Endothelial cell of umbilical vein (primary cell): ENCODE measurements around the gene RNF175. TPM values are rescaled to one million over a fixed set of nuclear protein-coding genes. Genes with fewer than 3 reads are reported as not detected.

Experiments used
- BruUV-seq: library from RNA; stranded (reverse); fragments of 400-500 nt; replicated peaks from 2 replicates; lab custom pipeline; 2021; lab: Mats Ljungman, UMichigan
- CTCF ChIA-PET: fragments of 300-600, 350-600 bp; sonication (Branson Sonifier 250); formaldehyde crosslinking; loops from one replicate; lab custom pipeline; 2021; ENCODE audit warnings: antibody characterized with exemption, inconsistent platforms; lab: Charles Lee
- POLR2A ChIA-PET: fragments of 300-600, 350-600 bp; sonication (Branson Sonifier 250); formaldehyde crosslinking; loops from one replicate; lab custom pipeline; 2021; ENCODE audit warnings: antibody characterized with exemption, inconsistent platforms; lab: Charles Lee
- DNase-seq: peaks from one replicate; pipeline ENCODE4 v3.0.0-alpha.2; 2011; ENCODE audit warnings: low read depth, low spot score
- FAIRE-seq: peaks from 2 replicates; lab custom pipeline; 2011; peaks lifted over from hg19 to GRCh38; lab: Jason Lieb, UNC
- H2AFZ ChIP-seq: 2 replicates; pipeline ENCODE4 v1.6.0; 2012; ENCODE audit warnings: low read depth, low read length, control low read depth, inconsistent platforms
- H3K27ac ChIP-seq: 2 replicates; pipeline ENCODE4 v1.5.1; 2011; ENCODE audit warnings: low read depth, mild to moderate bottlenecking, control low read depth, low read length, moderate library complexity; ENCODE audit not compliant: insufficient read depth
- H3K27me3 ChIP-seq, 2 experiments: 2 replicates each; pipeline versions ENCODE4 v1.6.0 to v1.6.1; 2011; ENCODE audit warnings: low read length in 2 of 2, mixed read lengths in 1 of 2; ENCODE audit not compliant: control insufficient read depth in 2 of 2, insufficient read depth in 2 of 2
- H3K36me3 ChIP-seq, 2 experiments: 2 replicates in 1 of 2; 3 replicates in 1 of 2; pipeline ENCODE4 v1.5.1; 2011; ENCODE audit warnings: low read length in 2 of 2, mild to moderate bottlenecking in 1 of 2, moderate library complexity in 1 of 2; ENCODE audit not compliant: control insufficient read depth in 2 of 2, insufficient read depth in 2 of 2; ENCODE audit errors: extremely low read depth in 1 of 2
- H3K4me1 ChIP-seq: 3 replicates; pipeline ENCODE4 v1.5.1; 2011; ENCODE audit warnings: mild to moderate bottlenecking, low read length; ENCODE audit not compliant: control insufficient read depth, insufficient read depth; ENCODE audit errors: extremely low read depth
- H3K4me2 ChIP-seq: 2 replicates; pipeline ENCODE4 v1.6.1; 2011; ENCODE audit warnings: low read length, control low read depth, mixed read lengths; ENCODE audit not compliant: insufficient read depth
- H3K4me3 ChIP-seq, 3 experiments: fragments of 200-600 bp in 1 of 3; sonication (generic), shearing (Covaris generic) in 1 of 3; replicated peaks in 1 of 3; 2 replicates each; pipeline ENCODE4 v1.5.1; 2011 to 2016; ENCODE audit warnings: control low read depth in 3 of 3, low read length in 3 of 3, mild to moderate bottlenecking in 2 of 3, inconsistent platforms in 1 of 3, low read depth in 1 of 3, moderate library complexity in 1 of 3; ENCODE audit not compliant: insufficient read depth in 1 of 3
- H3K79me2 ChIP-seq: 2 replicates; pipeline ENCODE4 v1.6.0; 2012; ENCODE audit warnings: low read length, inconsistent platforms; ENCODE audit not compliant: control insufficient read depth, insufficient read depth
- H3K9ac ChIP-seq: replicated peaks from 2 replicates; pipeline ENCODE3; 2011; ENCODE audit warnings: low read length, control low read depth; ENCODE audit not compliant: insufficient read depth; ENCODE audit errors: extremely low read depth
- H3K9me1 ChIP-seq: replicated peaks from 3 replicates; pipeline ENCODE4 v1.6.0; 2011; ENCODE audit warnings: mild to moderate bottlenecking, low read length; ENCODE audit not compliant: control insufficient read depth, insufficient read depth; ENCODE audit errors: extremely low read depth
- H3K9me3 ChIP-seq: replicated peaks from 2 replicates; pipeline ENCODE4 v1.5.1; 2012; ENCODE audit warnings: low read length, inconsistent platforms; ENCODE audit not compliant: control insufficient read depth, insufficient read depth
- H4K20me1 ChIP-seq: replicated peaks from 2 replicates; pipeline ENCODE3; 2011; ENCODE audit warnings: mild to moderate bottlenecking, low read length; ENCODE audit not compliant: control insufficient read depth, insufficient read depth; ENCODE audit errors: extremely low read depth
- CTCF ChIP-seq, 2 donors: IDR thresholded peaks; 1 replicate in 1 of 2; 2 replicates in 1 of 2; pipeline ENCODE4 v1.5.1; 2011; ENCODE audit warnings: low read length in 2 of 2, mild to moderate bottlenecking in 2 of 2, moderate library complexity in 2 of 2, control low read depth in 1 of 2, inconsistent platforms in 1 of 2, low read depth in 1 of 2; ENCODE audit not compliant: insufficient read depth in 1 of 2; ENCODE audit errors: extremely low read depth in 1 of 2
- EZH2 ChIP-seq: IDR thresholded peaks from 2 replicates; pipeline ENCODE4 v1.6.1; 2012; ENCODE audit warnings: borderline replicate concordance, low read depth, mild to moderate bottlenecking, moderate library complexity, low read length, inconsistent platforms; ENCODE audit not compliant: severe bottlenecking
- FOS ChIP-seq: IDR thresholded peaks from 2 replicates; pipeline ENCODE4 v1.6.1; 2011; ENCODE audit warnings: mild to moderate bottlenecking, low read length, moderate library complexity, borderline replicate concordance; ENCODE audit not compliant: insufficient read depth
- GATA2 ChIP-seq: IDR thresholded peaks from 2 replicates; pipeline ENCODE4 v1.7.0; 2011; ENCODE audit warnings: low read depth, mild to moderate bottlenecking, moderate library complexity, mixed read lengths, low read length; ENCODE audit not compliant: insufficient read length, insufficient read depth
- JUN ChIP-seq: IDR thresholded peaks from 2 replicates; pipeline ENCODE4 v1.6.1; 2011; ENCODE audit warnings: borderline replicate concordance, low read depth; ENCODE audit not compliant: insufficient read length, insufficient read depth
- MYC ChIP-seq: IDR thresholded peaks from one replicate; pipeline ENCODE4 v1.6.1; 2011; ENCODE audit warnings: mild to moderate bottlenecking, low read depth, low read length
- POLR2A ChIP-seq: IDR thresholded peaks from 2 replicates; pipeline ENCODE4 v1.6.1; 2012; ENCODE audit warnings: low read depth, mild to moderate bottlenecking, control low read depth, low read length
- POLR2AphosphoS5 ChIP-seq: IDR thresholded peaks from 2 replicates; pipeline ENCODE4 v1.6.1; 2012; ENCODE audit warnings: low read depth, mild to moderate bottlenecking, control low read depth, low read length, moderate library complexity; ENCODE audit not compliant: insufficient read depth
- dilution Hi-C: fragments of 300-500 bp; cut with MboI; formaldehyde crosslinking; loops from one replicate; pipeline ENCODE4 v1.15.0; 2019; ENCODE audit warnings: low sequenced_read_pairs; ENCODE audit not compliant: extremely low pct_ligation_motif_present
- intact Hi-C: fragments of 100-400 bp; cut with micrococcal nuclease; formaldehyde crosslinking; loops from one replicate; pipeline ENCODE4 v1.10.0; 2022
- polyA plus RNA-seq, 4 experiments: library from polyadenylated mRNA; depleted of rRNA in 3 of 4; stranded (reverse) in 3 of 4; unstranded in 1 of 4; fragments of >200 nt; gene quantifications; 2 replicates each; pipeline versions ENCODE4 v1.2.1 to v1.2.3, GENCODE V29; 2011 to 2012; ENCODE audit warnings: missing spikeins in 1 of 4
- total RNA-seq: library from RNA; stranded (reverse); gene quantifications from 2 replicates; pipeline ENCODE4 v1.2.3, GENCODE V29; 2021
- TF ChIP-seq, protein P1 (sequence below): IDR thresholded peaks from 2 replicates; pipeline ENCODE4 v1.6.1; 2011; ENCODE audit not compliant: insufficient read depth, insufficient read length

RNF175 gene
- total and polyA plus RNA-seq, 2 donors (not counting 3 experiments of a cell fraction or from before 2014, with no cell fraction given), result not detected

DNA sequence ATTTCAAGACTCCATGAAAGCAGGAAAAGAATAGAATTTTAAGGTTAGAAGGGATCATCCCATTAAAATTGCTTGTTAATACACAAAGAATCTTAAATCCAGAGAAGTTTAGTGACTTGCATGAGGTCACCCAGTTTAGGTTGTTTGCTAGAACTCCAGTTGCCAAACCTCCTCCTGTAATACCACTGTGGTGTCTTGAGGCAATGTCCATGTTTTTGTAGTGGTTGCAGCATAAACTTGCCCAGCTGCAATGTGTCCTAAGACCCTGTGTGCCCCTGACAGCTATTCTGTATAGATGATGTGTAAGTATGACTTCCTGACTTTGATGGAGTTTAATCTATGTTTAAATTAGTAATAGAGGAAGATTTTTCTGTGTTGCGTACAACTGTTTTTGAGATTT lies 22.8 kb upstream of the RNF175 start:
- no TSS peak for BruUV-seq
- dilution Hi-C loops, result no loop called here
- FAIRE-seq (no peak), DNase-seq (no peak)
- no peak overlapping the region for H3K4me2 ChIP-seq
- no peak overlapping the region for H3K4me3 ChIP-seq
- H3K9ac ChIP-seq, result no peak overlapping the region
- no peaks in the 10 kb centered on the region for H3K9me1 ChIP-seq
- no peaks in the 10 kb centered on the region for H3K9me3 ChIP-seq
- TF ChIP-seq, protein P1, sequence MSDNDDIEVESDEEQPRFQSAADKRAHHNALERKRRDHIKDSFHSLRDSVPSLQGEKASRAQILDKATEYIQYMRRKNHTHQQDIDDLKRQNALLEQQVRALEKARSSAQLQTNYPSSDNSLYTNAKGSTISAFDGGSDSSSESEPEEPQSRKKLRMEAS, result no peak
- TF ChIP-seq POLR2A (no peak), EZH2 (no peak)
- no peaks in the 10 kb centered on the region for H3K79me2 ChIP-seq
- POLR2A ChIA-PET, result no interaction called here
- no peaks in the 10 kb centered on the region for H3K4me1 ChIP-seq
- H3K27me3 ChIP-seq, result peaks cover 17 to 24% of the 10 kb centered on the region in 2 experiments
- no peak overlapping the region for H2AFZ ChIP-seq
- no peaks in the 10 kb centered on the region for H3K36me3 ChIP-seq
- CTCF ChIA-PET, result interaction anchor here (1.4 kb wide), 1 partner anchor 724 kb away, joined by 3 read pairs; no protein-coding TSS in a partner anchor
- H3K27ac ChIP-seq, result no peak overlapping the region
- H4K20me1 ChIP-seq, result no peaks in the 10 kb centered on the region
- intact Hi-C loops, result no loop called here

- H3K9ac ChIP-seq, result no peak overlapping the region
- no TSS peak for BruUV-seq
- no peaks in the 10 kb centered on the region for H3K9me3 ChIP-seq
- FAIRE-seq, result no peak
- TF ChIP-seq EZH2 (no peak), FOS (no peak), CTCF (IDR thresholded peaks at IDR 0.05; ENCODE audit: extremely low read depth in 1 of 2, insufficient read depth in 1 of 2, low read depth in 1 of 2, low read length in 2 of 2) (no peak), GATA2 (no peak), POLR2A (no peak), POLR2AphosphoS5 (no peak), JUN (no peak), MYC (no peak)
- TF ChIP-seq, protein P1, result no peak
- no peaks in the 10 kb centered on the region for H3K9me1 ChIP-seq
- peaks cover 10 to 16% of the 10 kb centered on the region in 2 experiments for H3K27me3 ChIP-seq
- ChIA-PET POLR2A (no interaction called here), CTCF (interaction anchor here (1.1 kb wide), 1 partner anchor 9 kb away, joined by 3 read pairs; no protein-coding TSS in a partner anchor)
- DNase-seq, result no peak
- no peak overlapping the region for H3K4me2 ChIP-seq
- dilution Hi-C loops (no loop called here), intact Hi-C loops (no loop called here)
- no peaks in the 10 kb centered on the region for H3K36me3 ChIP-seq
- no peaks in the 10 kb centered on the region for H3K79me2 ChIP-seq
- H2AFZ ChIP-seq, result no peak overlapping the region
- H4K20me1 ChIP-seq, result no peaks in the 10 kb centered on the region
- no peak overlapping the region for H3K4me3 ChIP-seq
- no peaks in the 10 kb centered on the region for H3K4me1 ChIP-seq
- H3K27ac ChIP-seq, result no peak overlapping the region
Observed at GRCh38 chr4:153781717-153782416, 22.0 kb upstream of the RNF175 start.
